IMR-90 (cell line): ENCODE measurements around the gene DAAM2. TPM values are rescaled to one million over a fixed set of nuclear protein-coding genes. Genes with fewer than 3 reads are reported as not detected.

Experiments
- ATAC-seq: fragments of 200-7000 bp; cut with Tn5 transposase; 2 replicates; pipeline ENCODE4 v1.9.1; 2020; ENCODE audit warnings: low read depth, mild to moderate bottlenecking, moderate library complexity
- BruUV-seq: library from RNA; stranded (reverse); fragments of 400-500 nt; replicated peaks from 2 replicates; lab custom pipeline; 2021; lab: Mats Ljungman, UMichigan
- CTCF ChIA-PET: fragments of 300-600 bp; formaldehyde crosslinking; extraction: SDS; loops from one replicate; lab custom pipeline; 2021; ENCODE audit warnings: antibody characterized with exemption; lab: Yijun Ruan, JAX
- POLR2A ChIA-PET: fragments of 300-600 bp; sonication (Branson Sonifier 250); formaldehyde crosslinking; loops from one replicate; lab custom pipeline; 2022; ENCODE audit warnings: antibody characterized with exemption; ENCODE audit not compliant: unreplicated experiment; lab: Charles Lee
- DNase-seq: peaks from one replicate; pipeline ENCODE4 v3.0.0; 2013
- H2AFZ ChIP-seq: replicated peaks from 2 replicates; pipeline ENCODE3; 2013; ENCODE audit warnings: low read length, mild to moderate bottlenecking; ENCODE audit not compliant: poor library complexity
- H2AK5ac ChIP-seq: 2 replicates; pipeline ENCODE4 v1.6.1; 2013; ENCODE audit warnings: low read depth, low read length, inconsistent platforms
- H2AK9ac ChIP-seq: replicated peaks from 2 replicates; pipeline ENCODE3; 2013; ENCODE audit warnings: mild to moderate bottlenecking, low read depth, low read length, moderate library complexity; ENCODE audit not compliant: poor library complexity
- H2BK120ac ChIP-seq: 2 replicates; pipeline ENCODE4 v1.6.1; 2013; ENCODE audit warnings: low read depth, low read length, inconsistent platforms
- H2BK15ac ChIP-seq: 3 replicates; pipeline ENCODE4 v1.6.1; 2013; ENCODE audit warnings: low read depth, low read length, inconsistent platforms
- H2BK20ac ChIP-seq: 2 replicates; pipeline ENCODE4 v1.6.1; 2013; ENCODE audit warnings: low read depth, mild to moderate bottlenecking, inconsistent platforms, low read length, moderate library complexity
- H2BK5ac ChIP-seq: 2 replicates; pipeline ENCODE4 v1.6.1; 2013; ENCODE audit warnings: mild to moderate bottlenecking, low read depth, low read length, inconsistent platforms; ENCODE audit not compliant: poor library complexity, severe bottlenecking
- H3K14ac ChIP-seq: replicated peaks from 2 replicates; pipeline ENCODE4 v1.6.1; 2013; ENCODE audit warnings: low read depth, low read length, inconsistent platforms
- H3K18ac ChIP-seq: 2 replicates; pipeline ENCODE4 v1.6.1; 2013; ENCODE audit warnings: low read depth, low read length, control low read depth
- H3K23ac ChIP-seq: 2 replicates; pipeline ENCODE4 v1.6.1; 2013; ENCODE audit warnings: low read depth, low read length, inconsistent platforms
- H3K27ac ChIP-seq: 2 replicates; pipeline ENCODE4 v1.5.1; 2013; ENCODE audit warnings: mild to moderate bottlenecking, control low read depth, low read length; ENCODE audit not compliant: insufficient read depth
- H3K27me3 ChIP-seq: 2 replicates; pipeline ENCODE4 v1.6.1; 2013; ENCODE audit warnings: low read length; ENCODE audit not compliant: control insufficient read depth, insufficient read depth
- H3K36me3 ChIP-seq: 2 replicates; pipeline ENCODE4 v1.6.1; 2013; ENCODE audit warnings: low read length, mixed read lengths; ENCODE audit not compliant: control insufficient read depth, insufficient read depth
- H3K4ac ChIP-seq: 2 replicates; pipeline ENCODE4 v1.6.1; 2013; ENCODE audit warnings: low read depth, low read length, inconsistent platforms
- H3K4me1 ChIP-seq: 2 replicates; pipeline ENCODE4 v1.6.1; 2013; ENCODE audit warnings: low read length, mixed read lengths; ENCODE audit not compliant: control insufficient read depth, insufficient read depth
- H3K4me2 ChIP-seq: 2 replicates; pipeline ENCODE4 v1.6.1; 2013; ENCODE audit warnings: low read depth, mild to moderate bottlenecking, control low read depth, low read length, moderate library complexity
- H3K4me3 ChIP-seq: 2 replicates; pipeline ENCODE4 v1.5.1; 2013; ENCODE audit warnings: low read depth, mild to moderate bottlenecking, control low read depth, low read length, moderate library complexity; ENCODE audit not compliant: insufficient read depth
- H3K56ac ChIP-seq: 2 replicates; pipeline ENCODE4 v1.6.1; 2013; ENCODE audit warnings: low read length, inconsistent platforms; ENCODE audit not compliant: insufficient read depth; ENCODE audit errors: extremely low read depth
- H3K79me1 ChIP-seq, 2 experiments: 2 replicates each; pipeline ENCODE4 v1.6.1; 2013; ENCODE audit warnings: low read length in 2 of 2, inconsistent platforms in 1 of 2, low read depth in 1 of 2
- H3K9ac ChIP-seq: 2 replicates; pipeline ENCODE4 v1.6.1; 2013; ENCODE audit warnings: low read depth, low read length, control low read depth
- H3K9me1 ChIP-seq: 2 replicates; pipeline ENCODE4 v1.6.1; 2013; ENCODE audit warnings: low read length, inconsistent platforms; ENCODE audit not compliant: insufficient read depth
- H3K9me3 ChIP-seq: 2 replicates; pipeline ENCODE4 v1.6.1; 2013; ENCODE audit warnings: low read length; ENCODE audit not compliant: control insufficient read depth, insufficient read depth
- H4K20me1 ChIP-seq: 2 replicates; pipeline ENCODE4 v1.6.1; 2013; ENCODE audit warnings: low read length, inconsistent platforms; ENCODE audit not compliant: insufficient read depth
- H4K5ac ChIP-seq: 2 replicates; pipeline ENCODE4 v1.6.1; 2013; ENCODE audit warnings: mild to moderate bottlenecking, low read depth, low read length, control low read depth
- H4K8ac ChIP-seq, 2 experiments: 2 replicates each; pipeline ENCODE4 v1.6.1; 2013; ENCODE audit warnings: low read depth in 2 of 2, low read length in 2 of 2, control low read depth in 1 of 2, inconsistent platforms in 1 of 2
- H4K91ac ChIP-seq: 2 replicates; pipeline ENCODE4 v1.6.1; 2013; ENCODE audit warnings: low read depth, low read length, inconsistent platforms; ENCODE audit not compliant: insufficient read depth
- BHLHE40 ChIP-seq: fragments of 150-350 bp; IDR thresholded peaks from 2 replicates; pipeline ENCODE4 v1.6.1; 2016; ENCODE audit warnings: mild to moderate bottlenecking, low read depth, low read length
- CEBPB ChIP-seq: IDR thresholded peaks from 2 replicates; pipeline ENCODE4 v1.6.1; 2012; ENCODE audit warnings: low read depth, low read length, improper control_type of control experiment
- CHD1 ChIP-seq: IDR thresholded peaks from 2 replicates; pipeline ENCODE4 v1.6.1; 2012; ENCODE audit warnings: low read depth, low read length, improper control_type of control experiment
- FOS ChIP-seq: fragments of 150-350 bp; IDR thresholded peaks from 2 replicates; pipeline ENCODE4 v1.6.1; 2016; ENCODE audit warnings: low read depth, low read length
- MAFK ChIP-seq: IDR thresholded peaks from 2 replicates; pipeline ENCODE4 v1.6.1; 2012; ENCODE audit warnings: low read depth, low read length, improper control_type of control experiment
- NFE2L2 ChIP-seq: fragments of 150-350 bp; IDR thresholded peaks from 2 replicates; pipeline ENCODE4 v1.6.1; 2016; ENCODE audit warnings: low read depth, mild to moderate bottlenecking, low read length
- RCOR1 ChIP-seq: IDR thresholded peaks from 2 replicates; pipeline ENCODE4 v1.6.1; 2012; ENCODE audit warnings: mild to moderate bottlenecking, low read length, improper control_type of control experiment; ENCODE audit not compliant: insufficient replicate concordance
- SMC3 ChIP-seq: fragments of 150-350 bp; IDR thresholded peaks from 2 replicates; pipeline ENCODE4 v1.6.1; 2016; ENCODE audit warnings: low read depth, mild to moderate bottlenecking, antibody characterized with exemption, low read length, moderate library complexity
- WGBS, 2 experiments: methylation state at CpG; one replicate each; pipeline versions ENCODE4 v1.1.5 to v1.1.7; 2013; ENCODE audit warnings: missing lambda C conversion rate in 2 of 2; ENCODE audit not compliant: insufficient read length in 1 of 2; ENCODE audit errors: extremely low coverage in 2 of 2; 5-methylcytosine and 5-hydroxymethylcytosine counted together
- dilution Hi-C: fragments of 300-500 bp; cut with HindIII; formaldehyde crosslinking; loops from one replicate; pipeline ENCODE4 v1.14.3; 2018; ENCODE audit warnings: low sequenced_read_pairs; ENCODE audit not compliant: unreplicated experiment
- in situ Hi-C: fragments of 300-500 bp; cut with MboI; formaldehyde crosslinking; loops from 3 replicates; pipeline ENCODE4 v1.14.3; 2019; ENCODE audit warnings: low sequenced_read_pairs, inconsistent platforms, mixed read lengths
- intact Hi-C: fragments of 100-400 bp; cut with micrococcal nuclease; formaldehyde crosslinking; loops from 2 replicates; pipeline ENCODE4 v1.10.0; 2022
- polyA plus RNA-seq, 3 experiments: library from polyadenylated mRNA; depleted of rRNA; stranded (reverse); fragments of >200 nt; gene quantifications; 2 replicates each; pipeline ENCODE4 v1.2.3, GENCODE V29; 2012; ENCODE audit warnings: low replicate concordance in 1 of 3
- total RNA-seq: library from RNA; depleted of rRNA; stranded (reverse); fragments of >200 nt; gene quantifications from 2 replicates; pipeline ENCODE4 v1.2.3, GENCODE V29; 2012

Gene DAAM2
- total and polyA plus RNA-seq, 2 of the 4 experiments (the other 2 are of a cell fraction) = 11.2 to 12.9 TPM

- peak overlapping the region; percentile 95 for H2AK9ac ChIP-seq
- H2BK15ac ChIP-seq = peak overlapping the region; percentile 95; the same call in 2 of the 3 replicates
- ChIA-PET CTCF (no interaction called here), POLR2A (no interaction called here)
- in situ Hi-C loops = loop anchor here (10.0 kb wide), 1 partner anchor 522 kb away; no protein-coding TSS in a partner anchor
- H3K56ac ChIP-seq = peak overlapping the region; percentile 83; the same call in 1 of the 2 replicates
- peak overlapping the region; percentile 95 for H2AK5ac ChIP-seq
- peak overlapping the region; percentile 98 for H4K91ac ChIP-seq
- ATAC-seq (no peak), DNase-seq (no peak)
- H4K5ac ChIP-seq = peak overlapping the region; percentile 52
- H3K23ac ChIP-seq = peak overlapping the region; percentile 93
- H2BK5ac ChIP-seq = peak overlapping the region; percentile 96
- H4K20me1 ChIP-seq = no peaks in the 10 kb centered on the region
- H3K27me3 ChIP-seq = no peaks in the 10 kb centered on the region
- peak overlapping the region; percentile 100 for H2BK20ac ChIP-seq
- H3K9ac ChIP-seq = no peak overlapping the region
- peak overlapping the region; percentile 96; the same call in 1 of the 2 replicates for H3K27ac ChIP-seq
- H3K4me3 ChIP-seq = no peak overlapping the region
- BruUV-seq = no TSS peak
- H3K36me3 ChIP-seq = no peaks in the 10 kb centered on the region
- dilution Hi-C loops = no loop called here
- peak overlapping the region; percentile 100 for H2BK120ac ChIP-seq
- H3K9me3 ChIP-seq = no peaks in the 10 kb centered on the region
- H3K4me2 ChIP-seq = no peak overlapping the region
- H3K14ac ChIP-seq = peak overlapping the region; percentile 81
- H3K4me1 ChIP-seq = peaks cover 50% of the 10 kb centered on the region
- peak overlapping the region; percentile 100 for H3K4ac ChIP-seq
- no CpG with 5 or more reads among the region's 2 CpGs for WGBS, 2 experiments
- peaks cover 36% of the 10 kb centered on the region for H3K9me1 ChIP-seq
- TF ChIP-seq NFE2L2 (no peak), FOS (no peak), RCOR1 (no peak), SMC3 (no peak), BHLHE40 (no peak), MAFK (no peak), CHD1 (no peak), CEBPB (no peak)
- peak overlapping the region; percentile 92 for H3K18ac ChIP-seq
- intact Hi-C loops = loop anchor here (5.0 kb wide), 1 partner anchor 75 kb away; no protein-coding TSS in a partner anchor
- H4K8ac ChIP-seq = peak overlapping the region; percentile 65 to 96
- H3K79me1 ChIP-seq = peaks cover 0 to 12% of the 10 kb centered on the region in 2 experiments; a peak in 2 of 4 replicates
- peak overlapping the region; percentile 36 for H2AFZ ChIP-seq
Measured at GRCh38 chr6:39886871-39887270, 94.7 kb downstream of the DAAM2 start.
